HL-60 (cell line): Measurements from ENCODE around the gene HSPA1L.
A peak's percentile ranks its signal among the peaks of the same experiment; 100 is the strongest.

Experiments used
- DNase-seq, 2 experiments: peaks; one replicate each; pipeline ENCODE4 v3.0.0-alpha.2; 2010 to 2020; ENCODE audit warnings: low read depth in 1 of 2, low spot score in 1 of 2
- H3K27ac ChIP-seq: fragments of 250-450 bp; sonication (Bioruptor Pico); replicated peaks from 2 replicates; pipeline ENCODE4 v1.5.1; 2020; ENCODE audit warnings: mild to moderate bottlenecking, moderate library complexity
- H3K27me3 ChIP-seq: fragments of 250-450 bp; sonication (Bioruptor Pico); 2 replicates; pipeline ENCODE4 v1.5.1; 2021; ENCODE audit warnings: mild to moderate bottlenecking, moderate library complexity; ENCODE audit not compliant: insufficient read depth, poor library complexity, severe bottlenecking
- H3K4me3 ChIP-seq: replicated peaks from 2 replicates; pipeline ENCODE4 v1.5.1; 2011; ENCODE audit warnings: mild to moderate bottlenecking, control low read depth, low read length; ENCODE audit not compliant: insufficient read depth
- GABPA ChIP-seq: IDR thresholded peaks from 2 replicates; pipeline ENCODE4 v1.6.1; 2012; ENCODE audit warnings: low read depth
- POLR2AphosphoS5 ChIP-seq: IDR thresholded peaks from 2 replicates; pipeline ENCODE4 v1.6.1; 2012; ENCODE audit warnings: low read depth
- SPI1 ChIP-seq: IDR thresholded peaks from 2 replicates; pipeline ENCODE4 v1.6.1; 2012; ENCODE audit warnings: low read depth, mild to moderate bottlenecking, borderline replicate concordance
- TF ChIP-seq, protein P1 (sequence below): IDR thresholded peaks from one replicate; pipeline ENCODE4 v1.5.1; 2011; ENCODE audit warnings: low read length, control low read depth, inconsistent platforms; ENCODE audit not compliant: insufficient read depth
- TF ChIP-seq, protein P2 (sequence below): IDR thresholded peaks from 2 replicates; pipeline ENCODE4 v1.6.1; 2012; ENCODE audit warnings: low read depth; ENCODE audit not compliant: insufficient replicate concordance

Gene HSPA1L

DNA sequence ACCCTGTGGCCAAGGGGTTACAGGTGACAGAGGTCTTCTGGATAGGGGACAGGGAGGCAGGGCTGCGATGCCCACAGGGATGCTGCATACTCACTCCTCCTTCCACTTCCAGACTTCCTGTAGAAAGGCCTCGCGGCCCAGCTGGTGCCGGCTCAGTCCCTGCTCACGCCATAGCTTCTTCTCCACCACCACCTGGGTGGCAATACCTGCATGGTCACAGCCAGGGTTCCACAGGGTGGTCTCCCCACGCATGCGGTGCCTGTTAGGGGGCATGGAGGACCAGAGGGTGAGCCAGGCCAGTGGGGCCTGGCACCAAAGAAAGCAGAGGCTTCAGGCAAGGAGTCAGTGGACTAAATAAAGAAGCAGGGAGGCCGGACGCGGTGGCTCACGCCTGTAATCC, 29.6 kb downstream of the HSPA1L start:
- TF ChIP-seq, protein P1, sequence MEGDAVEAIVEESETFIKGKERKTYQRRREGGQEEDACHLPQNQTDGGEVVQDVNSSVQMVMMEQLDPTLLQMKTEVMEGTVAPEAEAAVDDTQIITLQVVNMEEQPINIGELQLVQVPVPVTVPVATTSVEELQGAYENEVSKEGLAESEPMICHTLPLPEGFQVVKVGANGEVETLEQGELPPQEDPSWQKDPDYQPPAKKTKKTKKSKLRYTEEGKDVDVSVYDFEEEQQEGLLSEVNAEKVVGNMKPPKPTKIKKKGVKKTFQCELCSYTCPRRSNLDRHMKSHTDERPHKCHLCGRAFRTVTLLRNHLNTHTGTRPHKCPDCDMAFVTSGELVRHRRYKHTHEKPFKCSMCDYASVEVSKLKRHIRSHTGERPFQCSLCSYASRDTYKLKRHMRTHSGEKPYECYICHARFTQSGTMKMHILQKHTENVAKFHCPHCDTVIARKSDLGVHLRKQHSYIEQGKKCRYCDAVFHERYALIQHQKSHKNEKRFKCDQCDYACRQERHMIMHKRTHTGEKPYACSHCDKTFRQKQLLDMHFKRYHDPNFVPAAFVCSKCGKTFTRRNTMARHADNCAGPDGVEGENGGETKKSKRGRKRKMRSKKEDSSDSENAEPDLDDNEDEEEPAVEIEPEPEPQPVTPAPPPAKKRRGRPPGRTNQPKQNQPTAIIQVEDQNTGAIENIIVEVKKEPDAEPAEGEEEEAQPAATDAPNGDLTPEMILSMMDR, result no peak
- no peak for TF ChIP-seq SPI1
- DNase-seq, result no peak
- no peak overlapping the region for H3K4me3 ChIP-seq

DNA sequence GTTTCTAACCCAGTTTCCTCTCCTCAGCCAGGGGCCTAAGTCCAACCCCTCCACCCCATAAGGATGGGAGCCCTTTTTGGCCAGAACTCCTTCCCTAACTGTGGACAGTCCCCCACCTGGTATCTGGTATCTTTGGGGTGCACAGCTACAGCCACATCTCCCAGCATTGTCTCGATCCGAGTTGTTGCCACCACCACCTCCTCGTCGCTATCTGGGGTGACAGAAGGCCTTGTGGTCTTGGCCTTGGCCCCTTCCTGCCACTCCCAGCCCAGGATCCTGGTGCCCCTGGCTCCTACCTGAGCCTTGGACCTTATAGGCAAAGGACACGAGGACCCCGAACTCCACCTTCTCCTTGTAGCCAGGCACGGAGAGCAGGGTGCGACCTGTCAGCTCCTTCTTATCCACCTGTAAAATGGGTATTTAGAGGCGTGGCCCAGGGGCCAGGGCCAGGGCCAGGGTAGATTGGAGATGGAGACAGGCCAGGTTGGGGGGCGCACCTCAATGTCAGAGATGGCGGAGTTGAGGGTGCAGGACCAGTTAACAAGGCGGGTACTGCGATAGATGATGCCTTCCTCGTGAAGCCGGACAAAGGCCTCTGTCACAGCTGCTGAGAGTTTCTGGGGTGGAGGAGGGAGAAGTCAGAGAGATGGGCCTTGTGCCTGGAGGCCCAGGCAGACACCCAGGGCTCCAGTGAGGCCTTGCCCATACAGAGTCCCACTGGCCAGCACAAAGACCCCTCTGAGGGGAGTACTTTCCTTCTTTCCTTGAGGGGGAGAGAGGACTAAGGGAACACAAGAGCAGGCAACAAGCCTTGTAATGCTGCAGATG, 30.8 kb downstream of the HSPA1L start:
- TF ChIP-seq POLR2AphosphoS5, result no peak
- TF ChIP-seq GABPA, result no peak
- TF ChIP-seq SPI1, result no peak
- TF ChIP-seq, protein P2, sequence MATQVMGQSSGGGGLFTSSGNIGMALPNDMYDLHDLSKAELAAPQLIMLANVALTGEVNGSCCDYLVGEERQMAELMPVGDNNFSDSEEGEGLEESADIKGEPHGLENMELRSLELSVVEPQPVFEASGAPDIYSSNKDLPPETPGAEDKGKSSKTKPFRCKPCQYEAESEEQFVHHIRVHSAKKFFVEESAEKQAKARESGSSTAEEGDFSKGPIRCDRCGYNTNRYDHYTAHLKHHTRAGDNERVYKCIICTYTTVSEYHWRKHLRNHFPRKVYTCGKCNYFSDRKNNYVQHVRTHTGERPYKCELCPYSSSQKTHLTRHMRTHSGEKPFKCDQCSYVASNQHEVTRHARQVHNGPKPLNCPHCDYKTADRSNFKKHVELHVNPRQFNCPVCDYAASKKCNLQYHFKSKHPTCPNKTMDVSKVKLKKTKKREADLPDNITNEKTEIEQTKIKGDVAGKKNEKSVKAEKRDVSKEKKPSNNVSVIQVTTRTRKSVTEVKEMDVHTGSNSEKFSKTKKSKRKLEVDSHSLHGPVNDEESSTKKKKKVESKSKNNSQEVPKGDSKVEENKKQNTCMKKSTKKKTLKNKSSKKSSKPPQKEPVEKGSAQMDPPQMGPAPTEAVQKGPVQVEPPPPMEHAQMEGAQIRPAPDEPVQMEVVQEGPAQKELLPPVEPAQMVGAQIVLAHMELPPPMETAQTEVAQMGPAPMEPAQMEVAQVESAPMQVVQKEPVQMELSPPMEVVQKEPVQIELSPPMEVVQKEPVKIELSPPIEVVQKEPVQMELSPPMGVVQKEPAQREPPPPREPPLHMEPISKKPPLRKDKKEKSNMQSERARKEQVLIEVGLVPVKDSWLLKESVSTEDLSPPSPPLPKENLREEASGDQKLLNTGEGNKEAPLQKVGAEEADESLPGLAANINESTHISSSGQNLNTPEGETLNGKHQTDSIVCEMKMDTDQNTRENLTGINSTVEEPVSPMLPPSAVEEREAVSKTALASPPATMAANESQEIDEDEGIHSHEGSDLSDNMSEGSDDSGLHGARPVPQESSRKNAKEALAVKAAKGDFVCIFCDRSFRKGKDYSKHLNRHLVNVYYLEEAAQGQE, result no peak
- TF ChIP-seq, protein P1, result no peak
- no peak for DNase-seq
- Histone ChIP-seq H3K27me3 (no peaks in the 10 kb centered on the region), H3K27ac (no peak overlapping the region), H3K4me3 (no peak overlapping the region)

More for the DNA sequence above, 29.6 kb downstream of the HSPA1L start:
- Histone ChIP-seq H3K27me3 (no peaks in the 10 kb centered on the region), H3K27ac (no peak overlapping the region)

DNA sequence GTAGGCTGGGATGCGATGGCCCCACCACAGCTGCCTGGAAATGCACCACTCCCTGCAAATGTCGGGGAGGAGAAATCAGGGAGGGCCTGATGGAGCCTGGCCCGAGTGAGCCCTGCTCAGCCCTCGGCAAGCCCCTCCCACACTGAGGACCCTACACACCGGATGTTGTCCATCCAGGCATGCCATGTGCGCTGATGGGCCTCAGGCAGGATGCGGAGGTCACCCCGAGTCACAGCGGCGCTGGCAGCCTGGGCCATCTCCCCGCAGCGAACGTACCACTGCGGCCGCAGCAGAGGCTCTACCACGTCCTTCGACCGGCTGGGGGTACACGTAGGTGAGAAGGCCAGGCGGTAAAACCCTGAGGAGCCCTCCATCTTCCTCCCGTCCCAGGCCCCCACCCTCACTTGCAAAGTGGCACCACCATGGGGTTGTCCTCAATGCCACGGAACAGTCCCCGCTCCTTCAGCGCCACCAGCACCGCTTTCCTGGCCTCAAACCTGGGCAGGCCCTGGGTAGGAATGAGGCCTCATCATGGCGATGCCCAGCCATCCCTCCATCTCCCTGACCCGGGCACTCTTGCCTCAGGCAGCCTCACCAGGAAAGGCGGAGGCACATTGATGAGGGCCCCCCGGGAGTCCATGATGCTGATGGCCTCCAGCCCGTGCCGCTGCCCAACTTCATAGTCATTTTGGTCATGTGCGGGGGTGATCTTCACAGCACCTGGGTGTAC, 32.8 kb downstream of the HSPA1L start:
- Histone ChIP-seq H3K27ac (no peak overlapping the region), H3K27me3 (no peaks in the 10 kb centered on the region), H3K4me3 (no peak overlapping the region)
- DNase-seq, result no peak
- TF ChIP-seq POLR2AphosphoS5 (peak; percentile 36), SPI1 (no peak)

DNA sequence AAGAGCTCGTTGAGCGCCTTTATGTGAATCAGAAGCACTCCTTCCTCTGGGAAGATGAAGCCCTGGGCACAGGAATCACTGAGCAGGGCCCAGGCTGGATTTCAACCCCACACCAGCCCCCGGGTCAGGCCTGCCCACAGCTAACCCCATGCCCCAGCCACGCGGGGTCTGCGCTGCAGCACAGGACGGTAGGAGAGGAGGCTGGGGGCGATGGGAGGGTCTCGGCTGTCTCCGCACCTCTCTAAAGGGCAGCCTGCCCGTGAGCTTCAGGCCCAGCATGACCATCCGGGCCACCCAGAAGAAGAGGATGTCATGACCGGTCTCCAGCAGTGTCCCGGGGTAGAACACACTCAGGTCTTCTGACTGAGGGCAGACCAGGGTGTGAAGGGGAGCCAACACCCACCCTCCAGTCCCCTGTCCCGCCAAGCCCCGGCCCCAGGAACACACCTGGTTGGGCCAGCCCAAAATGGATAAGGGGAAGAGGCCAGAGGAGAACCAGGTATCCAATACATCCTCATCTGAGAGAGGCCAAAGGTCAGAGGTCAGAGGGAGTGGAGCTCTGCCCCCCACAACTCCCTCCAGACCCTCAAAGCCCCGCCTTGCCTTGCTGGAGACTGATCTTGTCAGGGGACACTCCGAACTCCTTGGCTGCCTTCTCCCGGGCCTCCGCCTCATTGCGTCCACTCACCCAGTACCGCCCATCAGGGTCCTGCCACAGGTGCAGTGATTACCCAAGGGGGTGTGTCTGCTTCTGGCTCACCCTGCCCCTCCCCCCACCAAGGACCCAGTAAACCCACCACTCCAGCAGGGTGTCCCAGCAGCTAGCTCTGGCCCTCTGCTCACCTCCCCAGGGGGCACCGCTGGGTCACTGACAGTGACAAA, 33.6 kb downstream of the HSPA1L start:
- Histone ChIP-seq H3K4me3 (no peak overlapping the region), H3K27ac (no peak overlapping the region), H3K27me3 (no peaks in the 10 kb centered on the region)
- DNase-seq, result no peak
- TF ChIP-seq, protein P2, result no peak
- no peak for TF ChIP-seq GABPA
- no peak for TF ChIP-seq POLR2AphosphoS5
- no peak for TF ChIP-seq SPI1
- TF ChIP-seq, protein P1, result no peak
